H9 (cell line): ENCODE measurements around the gene RARS2. TPM values are rescaled to one million over a fixed set of nuclear protein-coding genes. Genes with fewer than 3 reads are reported as not detected.
A peak's percentile ranks its signal among the peaks of the same experiment; 100 is the strongest.

ENCODE experiments used
- DNase-seq: peaks from one replicate; pipeline ENCODE4 v3.0.0-alpha.2; 2017
- H2AFZ ChIP-seq: one replicate; pipeline ENCODE4 v1.6.1; 2013; ENCODE audit warnings: mild to moderate bottlenecking, low read length, control low read depth, moderate library complexity
- H2AK5ac ChIP-seq: 2 replicates; pipeline ENCODE4 v1.6.1; 2013; ENCODE audit warnings: low read length, control low read depth, mixed read lengths; ENCODE audit not compliant: insufficient read length
- H2BK120ac ChIP-seq: one replicate; pipeline ENCODE4 v1.6.1; 2013; ENCODE audit warnings: low read depth, mild to moderate bottlenecking, low read length, control low read depth, inconsistent platforms; ENCODE audit not compliant: poor library complexity, severe bottlenecking
- H2BK12ac ChIP-seq: 2 replicates; pipeline ENCODE4 v1.6.1; 2013; ENCODE audit warnings: low read length, control low read depth, mixed read lengths, low read depth; ENCODE audit not compliant: insufficient read length
- H2BK15ac ChIP-seq: 2 replicates; pipeline ENCODE4 v1.6.1; 2013; ENCODE audit warnings: low read depth, low read length, control low read depth
- H2BK20ac ChIP-seq: one replicate; pipeline ENCODE4 v1.6.1; 2013; ENCODE audit warnings: low read depth, mild to moderate bottlenecking, low read length, control low read depth, inconsistent platforms; ENCODE audit not compliant: poor library complexity, severe bottlenecking
- H2BK5ac ChIP-seq: 2 replicates; pipeline ENCODE4 v1.6.1; 2013; ENCODE audit warnings: low read length, control low read depth, mixed read lengths; ENCODE audit not compliant: insufficient read length
- H3K14ac ChIP-seq: 2 replicates; pipeline ENCODE4 v1.6.1; 2013; ENCODE audit warnings: low read length, control low read depth; ENCODE audit not compliant: insufficient read depth
- H3K18ac ChIP-seq: 2 replicates; pipeline ENCODE4 v1.6.1; 2013; ENCODE audit warnings: low read depth, mild to moderate bottlenecking, mixed read lengths, low read length, control low read depth; ENCODE audit not compliant: insufficient read length
- H3K23ac ChIP-seq: 2 replicates; pipeline ENCODE4 v1.6.1; 2013; ENCODE audit warnings: low read length, control low read depth, mixed read lengths, low read depth; ENCODE audit not compliant: insufficient read length
- H3K23me2 ChIP-seq: 2 replicates; pipeline ENCODE4 v1.6.1; 2013; ENCODE audit warnings: low read depth, mild to moderate bottlenecking, mixed read lengths, low read length, control low read depth; ENCODE audit not compliant: insufficient read length, poor library complexity, severe bottlenecking
- H3K27ac ChIP-seq: 2 replicates; pipeline ENCODE4 v1.5.1; 2013; ENCODE audit warnings: low read length, control low read depth, mixed read lengths, low read depth; ENCODE audit not compliant: insufficient read length
- H3K27me3 ChIP-seq: 2 replicates; pipeline ENCODE4 v1.6.1; 2013; ENCODE audit warnings: low read length, control low read depth, inconsistent platforms; ENCODE audit not compliant: insufficient read depth
- H3K4ac ChIP-seq: 2 replicates; pipeline ENCODE4 v1.6.1; 2013; ENCODE audit warnings: low read depth, mild to moderate bottlenecking, control low read depth, inconsistent platforms, low read length, moderate library complexity
- H3K4me1 ChIP-seq: 2 replicates; pipeline ENCODE4 v1.6.1; 2013; ENCODE audit warnings: low read length, control low read depth, inconsistent platforms; ENCODE audit not compliant: insufficient read depth
- H3K4me2 ChIP-seq: 2 replicates; pipeline ENCODE4 v1.6.1; 2013; ENCODE audit warnings: low read length, control low read depth, mixed read lengths; ENCODE audit not compliant: insufficient read length, insufficient read depth
- H3K56ac ChIP-seq: 2 replicates; pipeline ENCODE4 v1.6.1; 2013; ENCODE audit warnings: low read depth, mild to moderate bottlenecking, mixed read lengths, low read length, control low read depth; ENCODE audit not compliant: insufficient read length
- H3K79me1 ChIP-seq: 2 replicates; pipeline ENCODE4 v1.6.1; 2013; ENCODE audit warnings: low read depth, mild to moderate bottlenecking, moderate library complexity, low read length, control low read depth, inconsistent platforms; ENCODE audit not compliant: insufficient read depth, poor library complexity, severe bottlenecking
- H3K79me2 ChIP-seq: 2 replicates; pipeline ENCODE4 v1.6.1; 2013; ENCODE audit warnings: low read length, control low read depth, inconsistent platforms; ENCODE audit not compliant: insufficient read depth
- H3K9ac ChIP-seq: 2 replicates; pipeline ENCODE4 v1.6.1; 2013; ENCODE audit warnings: low read length, control low read depth, mixed read lengths; ENCODE audit not compliant: insufficient read length; ENCODE audit errors: extremely low read depth
- H3K9me3 ChIP-seq: one replicate; pipeline ENCODE4 v1.6.1; 2013; ENCODE audit warnings: low read depth, low read length, inconsistent platforms; ENCODE audit not compliant: control insufficient read depth
- H3T11ph ChIP-seq: one replicate; pipeline ENCODE4 v1.6.1; 2013; ENCODE audit warnings: mild to moderate bottlenecking, low read length, control low read depth, inconsistent platforms
- H4K20me1 ChIP-seq: one replicate; pipeline ENCODE4 v1.6.1; 2013; ENCODE audit not compliant: control insufficient read depth, insufficient read length, insufficient read depth
- H4K5ac ChIP-seq: 2 replicates; pipeline ENCODE4 v1.6.1; 2013; ENCODE audit warnings: low read depth, mild to moderate bottlenecking, mixed read lengths, low read length, control low read depth; ENCODE audit not compliant: insufficient read length
- H4K8ac ChIP-seq: replicated peaks from 2 replicates; pipeline ENCODE4 v1.6.1; 2013; ENCODE audit warnings: low read length, control low read depth, mixed read lengths, low read depth; ENCODE audit not compliant: insufficient read length
- H4K91ac ChIP-seq: 2 replicates; pipeline ENCODE4 v1.6.1; 2013; ENCODE audit warnings: low read depth, mild to moderate bottlenecking, moderate library complexity, mixed read lengths, low read length, control low read depth; ENCODE audit not compliant: insufficient read length
- H3K27ac Mint-ChIP-seq, 3 experiments: 2 replicates in 2 of 3; 3 replicates in 1 of 3; pipeline ENCODE4 v1.8.0; 2020 to 2021; ENCODE audit warnings: mixed read lengths in 3 of 3, mild to moderate bottlenecking in 1 of 3, moderate library complexity in 1 of 3
- H3K27me3 Mint-ChIP-seq: 2 replicates; pipeline ENCODE4 v1.8.0; 2021; ENCODE audit warnings: low read depth, mild to moderate bottlenecking, moderate library complexity, mixed read lengths
- H3K36me3 Mint-ChIP-seq, 3 experiments: 2 replicates in 2 of 3; 3 replicates in 1 of 3; pipeline ENCODE4 v1.8.0; 2020 to 2021; ENCODE audit warnings: low read depth in 3 of 3, mixed read lengths in 3 of 3; ENCODE audit not compliant: insufficient read depth in 1 of 3
- H3K4me1 Mint-ChIP-seq, 2 experiments: 2 replicates each; pipeline ENCODE4 v1.8.0; 2020; ENCODE audit warnings: mixed read lengths in 2 of 2
- H3K4me3 Mint-ChIP-seq, 2 experiments: 2 replicates in 1 of 2; 3 replicates in 1 of 2; pipeline ENCODE4 v1.8.0; 2020 to 2021; ENCODE audit warnings: mild to moderate bottlenecking in 2 of 2, mixed read lengths in 2 of 2, moderate library complexity in 1 of 2
- H3K9me3 Mint-ChIP-seq, 2 experiments: 2 replicates in 1 of 2; 3 replicates in 1 of 2; pipeline ENCODE4 v1.8.0; 2020; ENCODE audit warnings: mild to moderate bottlenecking in 2 of 2, mixed read lengths in 2 of 2, moderate library complexity in 1 of 2
- WGBS: extraction: QIAGEN DNeasy Blood & Tissue Kit; methylation state at CpG from one replicate; pipeline ENCODE4 v1.1.7; 2013; ENCODE audit warnings: missing lambda C conversion rate, low lambda C conversion rate, mixed read lengths; ENCODE audit not compliant: insufficient read length; ENCODE audit errors: extremely low coverage; 5-methylcytosine and 5-hydroxymethylcytosine counted together
- total RNA-seq: library from RNA; stranded (reverse); gene quantifications from 2 replicates; pipeline ENCODE4 v1.2.1, GENCODE V29; 2021
- TF ChIP-seq, protein P1 (sequence below): fragments of 200-600 bp; sonication (generic); conservative IDR thresholded peaks from 3 replicates; pipeline ENCODE4 v1.8.0; 2021; ENCODE audit warnings: antibody characterized with exemption, mild to moderate bottlenecking

The RARS2 gene
- total RNA-seq, 1 experiment from 2014 or later = 45.1 TPM

DNA sequence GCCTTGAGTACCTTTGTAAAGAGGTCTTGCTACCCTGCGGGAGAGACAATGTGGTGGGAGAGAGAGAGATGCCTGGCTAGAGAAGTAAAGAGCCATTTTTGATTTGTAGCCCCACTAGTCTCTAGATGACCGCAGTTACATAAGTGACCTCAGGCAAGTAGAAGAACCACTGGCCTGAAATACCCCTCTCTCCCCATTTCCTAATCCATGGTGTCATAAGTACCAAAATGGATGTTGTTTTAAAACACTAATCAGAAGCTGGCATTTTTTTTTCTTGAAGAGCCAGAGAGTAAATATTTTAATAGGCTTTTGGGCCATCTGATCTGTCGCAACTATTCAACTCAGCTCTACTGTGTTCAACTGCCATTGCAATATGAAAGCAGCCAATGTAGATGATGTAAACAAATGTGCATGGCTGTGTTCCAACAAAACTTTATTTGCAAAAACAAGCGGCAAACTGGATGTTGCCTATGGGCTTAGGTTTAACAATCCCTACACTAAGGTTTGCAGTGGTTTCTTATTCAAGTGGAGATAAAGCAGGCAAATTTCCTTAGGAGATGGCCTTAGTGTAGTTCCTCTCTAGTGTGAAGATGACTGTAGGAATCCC, 36.5 kb downstream of the RARS2 start:
- H2AK5ac ChIP-seq = no peak overlapping the region
- Mint-ChIP-seq H3K9me3 (no peaks in the 10 kb centered on the region), H3K4me3 (no peak overlapping the region), H3K27ac (peak overlapping the region in 1 of 3 experiments; percentile 28; a peak in 2 of 7 replicates), H3K27me3 (no peaks in the 10 kb centered on the region), H3K4me1 (no peaks in the 10 kb centered on the region), H3K36me3 (peaks cover 12 to 57% (median 40%) of the 10 kb centered on the region in 3 experiments; a peak in 6 of 7 replicates)
- H4K5ac ChIP-seq = no peak overlapping the region
- no peak overlapping the region for H2BK15ac ChIP-seq
- no peak overlapping the region for H3K27ac ChIP-seq
- no peaks in the 10 kb centered on the region for H3K9me3 ChIP-seq
- H2BK20ac ChIP-seq = no peak overlapping the region
- no peak overlapping the region for H3K4me2 ChIP-seq
- no peak overlapping the region for H2AFZ ChIP-seq
- H2BK5ac ChIP-seq = no peak overlapping the region
- H3T11ph ChIP-seq = no peak overlapping the region
- H2BK12ac ChIP-seq = no peak overlapping the region
- DNase-seq = no peak
- no peak overlapping the region for H3K4ac ChIP-seq
- no peak overlapping the region for H4K91ac ChIP-seq
- no peaks in the 10 kb centered on the region for H3K27me3 ChIP-seq
- H3K4me1 ChIP-seq = no peaks in the 10 kb centered on the region
- no peaks in the 10 kb centered on the region for H3K23me2 ChIP-seq
- no peak overlapping the region for H2BK120ac ChIP-seq
- TF ChIP-seq, protein P1, sequence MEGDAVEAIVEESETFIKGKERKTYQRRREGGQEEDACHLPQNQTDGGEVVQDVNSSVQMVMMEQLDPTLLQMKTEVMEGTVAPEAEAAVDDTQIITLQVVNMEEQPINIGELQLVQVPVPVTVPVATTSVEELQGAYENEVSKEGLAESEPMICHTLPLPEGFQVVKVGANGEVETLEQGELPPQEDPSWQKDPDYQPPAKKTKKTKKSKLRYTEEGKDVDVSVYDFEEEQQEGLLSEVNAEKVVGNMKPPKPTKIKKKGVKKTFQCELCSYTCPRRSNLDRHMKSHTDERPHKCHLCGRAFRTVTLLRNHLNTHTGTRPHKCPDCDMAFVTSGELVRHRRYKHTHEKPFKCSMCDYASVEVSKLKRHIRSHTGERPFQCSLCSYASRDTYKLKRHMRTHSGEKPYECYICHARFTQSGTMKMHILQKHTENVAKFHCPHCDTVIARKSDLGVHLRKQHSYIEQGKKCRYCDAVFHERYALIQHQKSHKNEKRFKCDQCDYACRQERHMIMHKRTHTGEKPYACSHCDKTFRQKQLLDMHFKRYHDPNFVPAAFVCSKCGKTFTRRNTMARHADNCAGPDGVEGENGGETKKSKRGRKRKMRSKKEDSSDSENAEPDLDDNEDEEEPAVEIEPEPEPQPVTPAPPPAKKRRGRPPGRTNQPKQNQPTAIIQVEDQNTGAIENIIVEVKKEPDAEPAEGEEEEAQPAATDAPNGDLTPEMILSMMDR = no peak
- no peaks in the 10 kb centered on the region for H4K20me1 ChIP-seq
- no peak overlapping the region for H3K18ac ChIP-seq
- H3K79me1 ChIP-seq = peaks cover 2% of the 10 kb centered on the region
- no CpG with 5 or more reads among the region's 4 CpGs for WGBS
- no peak overlapping the region for H4K8ac ChIP-seq
- H3K79me2 ChIP-seq = no peaks in the 10 kb centered on the region
- no peak overlapping the region for H3K56ac ChIP-seq
- no peak overlapping the region for H3K14ac ChIP-seq
- no peak overlapping the region for H3K23ac ChIP-seq
- no peak overlapping the region for H3K9ac ChIP-seq
